Duodenal mucosa (tissue), 2 donors: ENCODE data around the gene GCK.

Experiments
- H3K27ac ChIP-seq: one replicate; pipeline ENCODE4 v1.7.0; 2013; ENCODE audit warnings: low read depth, low read length
- H3K27me3 ChIP-seq, 2 donors: one replicate each; pipeline ENCODE4 v1.7.0; 2013; ENCODE audit warnings: low read length in 2 of 2, control low read depth in 1 of 2; ENCODE audit not compliant: insufficient read depth in 2 of 2, control insufficient read depth in 1 of 2
- H3K36me3 ChIP-seq, 2 donors: one replicate each; pipeline ENCODE4 v1.7.0; 2013; ENCODE audit warnings: low read length in 2 of 2, control low read depth in 1 of 2; ENCODE audit not compliant: insufficient read depth in 2 of 2, control insufficient read depth in 1 of 2
- H3K4me1 ChIP-seq, 2 donors: one replicate each; pipeline ENCODE4 v1.7.0; 2013; ENCODE audit warnings: low read length in 2 of 2, control low read depth in 1 of 2; ENCODE audit not compliant: insufficient read depth in 2 of 2, control insufficient read depth in 1 of 2
- H3K4me3 ChIP-seq, 2 donors: one replicate each; pipeline ENCODE4 v1.7.0; 2013; ENCODE audit warnings: low read length in 2 of 2, low read depth in 1 of 2
- H3K9ac ChIP-seq, 2 donors: one replicate each; pipeline ENCODE4 v1.7.0; 2013; ENCODE audit warnings: low read length in 2 of 2, low read depth in 1 of 2
- H3K9me3 ChIP-seq, 2 donors: one replicate each; pipeline ENCODE4 v1.7.0; 2013; ENCODE audit warnings: low read length in 2 of 2, control low read depth in 1 of 2; ENCODE audit not compliant: control insufficient read depth in 1 of 2

The GCK gene

GRCh38 chr7:44149571-44150465 lies 39.4 kb downstream of the GCK start:
- Histone ChIP-seq H3K9me3 (no peaks in the 10 kb centered on the region), H3K27me3 (no peaks in the 10 kb centered on the region), H3K4me3 (no peak overlapping the region), H3K4me1 (peaks cover 0 to 13% of the 10 kb centered on the region in 2 donors), H3K27ac (no peak overlapping the region), H3K36me3 (no peaks in the 10 kb centered on the region), H3K9ac (no peak overlapping the region)

GRCh38 chr7:44148961-44149536 lies 40.2 kb downstream of the GCK start:
- Histone ChIP-seq H3K27me3 (no peaks in the 10 kb centered on the region), H3K4me1 (peaks cover 0 to 13% of the 10 kb centered on the region in 2 donors), H3K27ac (no peak overlapping the region), H3K4me3 (no peak overlapping the region), H3K36me3 (no peaks in the 10 kb centered on the region), H3K9me3 (no peaks in the 10 kb centered on the region), H3K9ac (no peak overlapping the region)

- H3K4me3 ChIP-seq, result no peak overlapping the region
- H3K4me1 ChIP-seq, result peaks cover 0 to 13% of the 10 kb centered on the region in 2 donors
- no peaks in the 10 kb centered on the region for H3K9me3 ChIP-seq
- H3K27me3 ChIP-seq, result no peaks in the 10 kb centered on the region
- no peak overlapping the region for H3K9ac ChIP-seq
- no peaks in the 10 kb centered on the region for H3K36me3 ChIP-seq
- no peak overlapping the region for H3K27ac ChIP-seq
These were observed 41.1 kb downstream of the GCK start for GRCh38 chr7:44148166-44148565.

GRCh38 chr7:44147026-44147991 lies 41.9 kb downstream of the GCK start:
- H3K27me3 ChIP-seq, result no peaks in the 10 kb centered on the region
- H3K4me1 ChIP-seq, result peaks cover 0 to 13% of the 10 kb centered on the region in 2 donors
- H3K27ac ChIP-seq, result no peak overlapping the region
- no peaks in the 10 kb centered on the region for H3K36me3 ChIP-seq
- H3K9me3 ChIP-seq, result no peaks in the 10 kb centered on the region
- no peak overlapping the region for H3K4me3 ChIP-seq
- H3K9ac ChIP-seq, result peak overlapping the region in 1 of 2 donors; percentile 32

- Histone ChIP-seq H3K4me1 (peaks cover 0 to 13% of the 10 kb centered on the region in 2 donors), H3K36me3 (no peaks in the 10 kb centered on the region), H3K27me3 (no peaks in the 10 kb centered on the region), H3K9ac (peak overlapping the region; percentile 15 to 32), H3K9me3 (no peaks in the 10 kb centered on the region), H3K4me3 (peak overlapping the region; percentile 45 to 60), H3K27ac (no peak overlapping the region)
These were observed 43.0 kb downstream of the GCK start for GRCh38 chr7:44145969-44146911.

- Histone ChIP-seq H3K36me3 (no peaks in the 10 kb centered on the region), H3K27me3 (no peaks in the 10 kb centered on the region), H3K4me1 (peaks cover 0 to 13% of the 10 kb centered on the region in 2 donors), H3K27ac (no peak overlapping the region), H3K9ac (no peak overlapping the region), H3K4me3 (peak overlapping the region; percentile 34 to 57), H3K9me3 (no peaks in the 10 kb centered on the region)
These were observed 43.7 kb downstream of the GCK start for GRCh38 chr7:44145479-44145968.

GRCh38 chr7:44144968-44145478 lies 44.2 kb downstream of the GCK start:
- H3K9ac ChIP-seq, result no peak overlapping the region
- no peak overlapping the region for H3K4me3 ChIP-seq
- no peak overlapping the region for H3K27ac ChIP-seq
- no peaks in the 10 kb centered on the region for H3K27me3 ChIP-seq
- H3K4me1 ChIP-seq, result peaks cover 0 to 13% of the 10 kb centered on the region in 2 donors
- no peaks in the 10 kb centered on the region for H3K36me3 ChIP-seq
- no peaks in the 10 kb centered on the region for H3K9me3 ChIP-seq

- Histone ChIP-seq H3K27me3 (no peaks in the 10 kb centered on the region), H3K27ac (no peak overlapping the region), H3K9me3 (no peaks in the 10 kb centered on the region), H3K4me3 (no peak overlapping the region), H3K4me1 (peaks cover 0 to 13% of the 10 kb centered on the region in 2 donors), H3K36me3 (no peaks in the 10 kb centered on the region), H3K9ac (no peak overlapping the region)
These were observed 44.7 kb downstream of the GCK start for GRCh38 chr7:44144426-44144967.
